Heart left ventricle (tissue), 13 donors: ENCODE data around the gene VASN.

Experiments
- POLR2A ChIP-seq, 2 donors: fragments of 450-650 bp; IDR thresholded peaks; one replicate each; pipeline ENCODE4 v1.6.1; 2017; ENCODE audit warnings: antibody characterized with exemption in 2 of 2, mild to moderate bottlenecking in 2 of 2, moderate library complexity in 2 of 2
- TF ChIP-seq, protein P1 (sequence below), 12 donors: fragments of 200-600 bp; sonication (generic) in 4 of 12; IDR thresholded peaks; one replicate each; pipeline versions ENCODE4 v1.5.0 to v1.8.0; 2018 to 2022; ENCODE audit warnings: antibody characterized with exemption in 12 of 12, mild to moderate bottlenecking in 5 of 12
- donor health status: ischemic (EF 13 %, LVEDD 7.1; RV severe dilation, severe dysfunction).
- donor health status: DM: no; HTN: yes; CAD: no.
- donor health status: DM: no; HTN: no; CAD: no.
- donor health status: ischemic (EF 25% LVEDD 6.9; RV normal size, moderate dysfunction).
- donor health status: ischemic (EF 25% LVEDD 5.7; RV mildly dilated, moderate dysfunction).
- donor health status: ischemic (EF 35%, LVEDD 5.7; RV mildly dilated, moderate dysfunction).
- donor health status: nonischemic (EF 11% LVEDD 7.7; RV severe dilation, severe dysfunction).
- donor health status: DM: yes; HTN: yes; CAD: no.
- donor health status: PGD.
- donor health status: ischemic (EF 29% LVEDD 5.4; RV normal size, mild dysfunction).
- donor health status: nonischemic (EF 23%, LVEDD 6.1; RV moderate dilation, normal function).

DNA sequence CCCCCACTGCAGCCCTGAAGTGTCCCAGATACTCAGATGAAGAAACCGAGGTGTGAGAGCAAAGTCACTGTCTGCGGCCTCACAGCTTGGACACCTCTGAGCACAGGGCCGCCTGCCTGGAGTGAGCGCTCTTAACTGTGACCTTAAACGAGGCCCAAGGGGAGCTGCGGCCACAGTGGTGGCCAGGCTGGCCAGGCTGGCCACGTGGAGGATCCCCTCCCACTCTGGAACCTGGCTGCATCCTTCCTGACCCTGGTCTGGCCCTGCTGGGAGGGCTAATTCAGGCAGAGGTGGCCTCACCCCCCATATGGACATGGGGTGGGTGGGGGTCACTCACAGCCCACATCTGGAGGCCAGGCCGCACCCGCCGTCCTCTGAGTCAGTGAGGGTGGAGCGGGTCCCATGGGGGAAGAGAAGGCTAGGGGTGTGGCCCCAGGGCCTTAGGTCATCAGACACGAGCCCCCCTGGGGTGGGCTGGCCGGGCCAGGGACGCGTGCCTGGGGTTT is 6.6 kb downstream of the VASN start:
- TF ChIP-seq, protein P1, sequence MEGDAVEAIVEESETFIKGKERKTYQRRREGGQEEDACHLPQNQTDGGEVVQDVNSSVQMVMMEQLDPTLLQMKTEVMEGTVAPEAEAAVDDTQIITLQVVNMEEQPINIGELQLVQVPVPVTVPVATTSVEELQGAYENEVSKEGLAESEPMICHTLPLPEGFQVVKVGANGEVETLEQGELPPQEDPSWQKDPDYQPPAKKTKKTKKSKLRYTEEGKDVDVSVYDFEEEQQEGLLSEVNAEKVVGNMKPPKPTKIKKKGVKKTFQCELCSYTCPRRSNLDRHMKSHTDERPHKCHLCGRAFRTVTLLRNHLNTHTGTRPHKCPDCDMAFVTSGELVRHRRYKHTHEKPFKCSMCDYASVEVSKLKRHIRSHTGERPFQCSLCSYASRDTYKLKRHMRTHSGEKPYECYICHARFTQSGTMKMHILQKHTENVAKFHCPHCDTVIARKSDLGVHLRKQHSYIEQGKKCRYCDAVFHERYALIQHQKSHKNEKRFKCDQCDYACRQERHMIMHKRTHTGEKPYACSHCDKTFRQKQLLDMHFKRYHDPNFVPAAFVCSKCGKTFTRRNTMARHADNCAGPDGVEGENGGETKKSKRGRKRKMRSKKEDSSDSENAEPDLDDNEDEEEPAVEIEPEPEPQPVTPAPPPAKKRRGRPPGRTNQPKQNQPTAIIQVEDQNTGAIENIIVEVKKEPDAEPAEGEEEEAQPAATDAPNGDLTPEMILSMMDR (IDR thresholded peaks at IDR 0.05): no peak
- TF ChIP-seq POLR2A (IDR thresholded peaks at IDR 0.05): no peak
